ENCODE measurements around the gene TECPR1. TPM values are rescaled to one million over a fixed set of nuclear protein-coding genes. Genes with fewer than 3 reads are reported as not detected.

Gene TECPR1
- total and polyA plus RNA-seq, 4 donors = 21.3 to 51.3 (median 32.0) TPM

GRCh38 chr7:98284335-98285036 is 32.5 kb upstream of the TECPR1 start:
- Histone ChIP-seq H3K27me3 (ENCODE audit: control insufficient read depth, insufficient read depth, low read length) (no peaks in the 10 kb centered on the region), H3K4me1 (ENCODE audit: control insufficient read depth, insufficient read depth, low read length) (peaks cover 72% of the 10 kb centered on the region), H3K36me3 (ENCODE audit: control insufficient read depth, insufficient read depth, low read length) (peaks cover 64% of the 10 kb centered on the region), H3K9me3 (ENCODE audit: control insufficient read depth, insufficient read depth, low read length) (no peaks in the 10 kb centered on the region), H3K4me3 (ENCODE audit: low read depth, low read length) (peak overlapping the region; percentile 1), H3K27ac (ENCODE audit: low read depth, low read length) (no peak overlapping the region)
- no peak for DNase-seq (ENCODE audit: low read depth in 4 of 6, low spot score in 6 of 6)
- WGBS (ENCODE audit: insufficient coverage) = 73% methylated on average over 19 of the region's 20 CpGs

GRCh38 chr7:98283887-98284222 is 31.8 kb upstream of the TECPR1 start:
- DNase-seq (ENCODE audit: low read depth in 4 of 6, low spot score in 6 of 6) = no peak
- Histone ChIP-seq H3K4me3 (ENCODE audit: low read depth, low read length) (peak overlapping the region; percentile 1), H3K9me3 (ENCODE audit: control insufficient read depth, insufficient read depth, low read length) (no peaks in the 10 kb centered on the region), H3K4me1 (ENCODE audit: control insufficient read depth, insufficient read depth, low read length) (peaks cover 66% of the 10 kb centered on the region), H3K27me3 (ENCODE audit: control insufficient read depth, insufficient read depth, low read length) (no peaks in the 10 kb centered on the region), H3K36me3 (ENCODE audit: control insufficient read depth, insufficient read depth, low read length) (peaks cover 58% of the 10 kb centered on the region), H3K27ac (ENCODE audit: low read depth, low read length) (no peak overlapping the region)
- whole genome bisulfite sequencing (ENCODE audit: insufficient coverage) = 88% methylated on average over 7 of the region's 8 CpGs

- H3K4me1 ChIP-seq (ENCODE audit: control insufficient read depth, insufficient read depth, low read length) = peaks cover 66% of the 10 kb centered on the region
- H3K27ac ChIP-seq (ENCODE audit: low read depth, low read length) = no peak overlapping the region
- H3K9me3 ChIP-seq (ENCODE audit: control insufficient read depth, insufficient read depth, low read length) = no peaks in the 10 kb centered on the region
- no peak for DNase-seq (ENCODE audit: low read depth in 4 of 6, low spot score in 6 of 6)
- H3K27me3 ChIP-seq (ENCODE audit: control insufficient read depth, insufficient read depth, low read length) = no peaks in the 10 kb centered on the region
- 88% methylated on average over 14 of the region's 19 CpGs for WGBS (ENCODE audit: insufficient coverage)
- H3K36me3 ChIP-seq (ENCODE audit: control insufficient read depth, insufficient read depth, low read length) = peaks cover 53% of the 10 kb centered on the region
- peak overlapping the region; percentile 73 for H3K4me3 ChIP-seq (ENCODE audit: low read depth, low read length)
Measured at GRCh38 chr7:98283127-98283886, 31.3 kb upstream of the TECPR1 start.

- H3K36me3 ChIP-seq (ENCODE audit: control insufficient read depth, insufficient read depth, low read length) = peaks cover 47% of the 10 kb centered on the region
- no peaks in the 10 kb centered on the region for H3K27me3 ChIP-seq (ENCODE audit: control insufficient read depth, insufficient read depth, low read length)
- 36% methylated on average over 12 of the region's 16 CpGs for WGBS (ENCODE audit: insufficient coverage)
- no peak overlapping the region for H3K27ac ChIP-seq (ENCODE audit: low read depth, low read length)
- peak in 1 of 6 donors; percentile 10 for DNase-seq (ENCODE audit: low read depth in 4 of 6, low spot score in 6 of 6)
- peaks cover 65% of the 10 kb centered on the region for H3K4me1 ChIP-seq (ENCODE audit: control insufficient read depth, insufficient read depth, low read length)
- peak overlapping the region; percentile 73 for H3K4me3 ChIP-seq (ENCODE audit: low read depth, low read length)
- H3K9me3 ChIP-seq (ENCODE audit: control insufficient read depth, insufficient read depth, low read length) = no peaks in the 10 kb centered on the region
Measured at GRCh38 chr7:98282703-98283102, 30.7 kb upstream of the TECPR1 start.

- Histone ChIP-seq H3K4me1 (ENCODE audit: control insufficient read depth, insufficient read depth, low read length) (peaks cover 58% of the 10 kb centered on the region), H3K9me3 (ENCODE audit: control insufficient read depth, insufficient read depth, low read length) (no peaks in the 10 kb centered on the region), H3K36me3 (ENCODE audit: control insufficient read depth, insufficient read depth, low read length) (peaks cover 39% of the 10 kb centered on the region), H3K27ac (ENCODE audit: low read depth, low read length) (no peak overlapping the region), H3K27me3 (ENCODE audit: control insufficient read depth, insufficient read depth, low read length) (no peaks in the 10 kb centered on the region), H3K4me3 (ENCODE audit: low read depth, low read length) (peak overlapping the region; percentile 73)
- WGBS (ENCODE audit: insufficient coverage) = under 1% methylated on average over 62 of the region's 77 CpGs
- peak in 2 of 6 donors; percentile 7 to 51 for DNase-seq (ENCODE audit: low read depth in 4 of 6, low spot score in 6 of 6)
Measured at GRCh38 chr7:98281757-98282606, 29.9 kb upstream of the TECPR1 start.

- no peaks in the 10 kb centered on the region for H3K27me3 ChIP-seq (ENCODE audit: control insufficient read depth, insufficient read depth, low read length)
- H3K4me1 ChIP-seq (ENCODE audit: control insufficient read depth, insufficient read depth, low read length) = peaks cover 50% of the 10 kb centered on the region
- no peaks in the 10 kb centered on the region for H3K9me3 ChIP-seq (ENCODE audit: control insufficient read depth, insufficient read depth, low read length)
- H3K36me3 ChIP-seq (ENCODE audit: control insufficient read depth, insufficient read depth, low read length) = peaks cover 30% of the 10 kb centered on the region
- peak within 1 kb of the TSS; percentile 85 for H3K4me3 ChIP-seq (ENCODE audit: low read depth, low read length)
- peak; percentile 50 to 98 (median 89) for DNase-seq (ENCODE audit: low read depth in 4 of 6, low spot score in 6 of 6)
- WGBS (ENCODE audit: insufficient coverage) = 0% methylated on average over 64 of the region's 92 CpGs
- H3K27ac ChIP-seq (ENCODE audit: low read depth, low read length) = peak within 1 kb of the TSS; percentile 64
Measured at GRCh38 chr7:98280791-98281756, 29.0 kb upstream of the TECPR1 start, which contains the start of gene BRI3. BRI3 (plus strand) TSS chr7:98281686; CDS start chr7:98281796, 110 bp downstream.

GRCh38 chr7:98280296-98280695 is 28.3 kb upstream of the TECPR1 start:
- no peaks in the 10 kb centered on the region for H3K9me3 ChIP-seq (ENCODE audit: control insufficient read depth, insufficient read depth, low read length)
- H3K27ac ChIP-seq (ENCODE audit: low read depth, low read length) = no peak overlapping the region
- peaks cover 22% of the 10 kb centered on the region for H3K36me3 ChIP-seq (ENCODE audit: control insufficient read depth, insufficient read depth, low read length)
- no peaks in the 10 kb centered on the region for H3K27me3 ChIP-seq (ENCODE audit: control insufficient read depth, insufficient read depth, low read length)
- WGBS (ENCODE audit: insufficient coverage) = 24% methylated on average over 4 of the region's 7 CpGs
- DNase-seq (ENCODE audit: low read depth in 4 of 6, low spot score in 6 of 6) = no peak
- H3K4me3 ChIP-seq (ENCODE audit: low read depth, low read length) = peak overlapping the region; percentile 85
- H3K4me1 ChIP-seq (ENCODE audit: control insufficient read depth, insufficient read depth, low read length) = peaks cover 42% of the 10 kb centered on the region

- Histone ChIP-seq H3K9me3 (ENCODE audit: control insufficient read depth, insufficient read depth, low read length) (no peaks in the 10 kb centered on the region), H3K36me3 (ENCODE audit: control insufficient read depth, insufficient read depth, low read length) (peaks cover 9% of the 10 kb centered on the region), H3K27me3 (ENCODE audit: control insufficient read depth, insufficient read depth, low read length) (no peaks in the 10 kb centered on the region), H3K4me3 (ENCODE audit: low read depth, low read length) (no peak overlapping the region), H3K4me1 (ENCODE audit: control insufficient read depth, insufficient read depth, low read length) (peaks cover 28% of the 10 kb centered on the region), H3K27ac (ENCODE audit: low read depth, low read length) (no peak overlapping the region)
- 62% methylated on average over 3 of the region's 4 CpGs for WGBS (ENCODE audit: insufficient coverage)
- DNase-seq (ENCODE audit: low read depth in 4 of 6, low spot score in 6 of 6) = no peak
Measured at GRCh38 chr7:98278936-98279335, 26.9 kb upstream of the TECPR1 start.

All from spinal cord (tissue), 10 donors.